ENCODE data around the gene SENP8.

GRCh38 chr15:72116731-72117485 lies 1.3 kb upstream of the SENP8 start:
- TF ChIP-seq GATA2 (IDR thresholded peaks at IDR 0.05; ENCODE audit: low read depth, low read length) (no peak), GATA3 (IDR thresholded peaks at IDR 0.05; ENCODE audit: low read depth, low read length) (no peak)
